ENCODE results near the gene DDX42. TPM values are rescaled to one million over a fixed set of nuclear protein-coding genes. Genes with fewer than 3 reads are reported as not detected.
"Not testable (repeated sequence)": the region's sequence is repeated elsewhere in the genome, so short reads cannot be mapped to it uniquely, and the experiment has no call there.

Gene DDX42
- total RNA-seq, 1 experiment from 2014 or later, result 64.8 TPM

DNA sequence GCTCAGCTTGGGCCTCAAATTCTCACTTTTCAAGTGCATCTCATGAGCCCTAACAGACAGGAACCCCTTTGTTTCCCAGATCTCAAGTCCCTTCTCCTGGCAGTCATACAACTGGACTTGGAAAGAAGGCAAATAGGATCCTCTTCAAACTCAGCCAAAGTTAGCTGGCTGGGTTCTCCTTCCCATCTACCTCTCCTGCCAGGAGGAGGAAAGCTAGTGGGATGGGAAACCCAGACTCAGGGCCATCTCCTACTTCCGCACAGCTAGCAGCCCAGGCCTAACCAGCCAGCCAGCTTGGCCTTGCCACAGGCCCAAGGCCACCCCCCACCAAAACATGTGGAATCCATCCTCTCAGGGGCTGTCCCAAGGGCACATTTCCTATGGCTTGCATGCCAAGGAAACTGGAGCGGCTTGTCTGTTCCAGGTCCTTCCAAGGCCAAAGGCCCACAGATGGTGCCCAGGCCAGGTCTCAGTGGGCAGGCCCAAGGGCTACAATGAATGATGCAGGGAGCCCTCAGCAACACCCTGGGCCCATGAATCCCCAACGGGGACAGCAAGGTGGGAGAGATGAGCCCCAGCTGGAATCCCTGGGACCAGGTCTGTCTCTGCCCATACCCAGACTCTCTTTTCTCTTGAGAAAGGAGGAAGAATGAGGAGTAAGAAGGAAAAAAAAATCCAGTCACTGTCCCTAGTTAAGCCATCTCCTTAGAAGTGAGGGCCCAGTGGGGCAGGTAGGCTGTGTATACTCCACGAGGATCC is 66.8 kb downstream of the DDX42 start:
- no peak for DNase-seq (ENCODE audit: low spot score)

DNA sequence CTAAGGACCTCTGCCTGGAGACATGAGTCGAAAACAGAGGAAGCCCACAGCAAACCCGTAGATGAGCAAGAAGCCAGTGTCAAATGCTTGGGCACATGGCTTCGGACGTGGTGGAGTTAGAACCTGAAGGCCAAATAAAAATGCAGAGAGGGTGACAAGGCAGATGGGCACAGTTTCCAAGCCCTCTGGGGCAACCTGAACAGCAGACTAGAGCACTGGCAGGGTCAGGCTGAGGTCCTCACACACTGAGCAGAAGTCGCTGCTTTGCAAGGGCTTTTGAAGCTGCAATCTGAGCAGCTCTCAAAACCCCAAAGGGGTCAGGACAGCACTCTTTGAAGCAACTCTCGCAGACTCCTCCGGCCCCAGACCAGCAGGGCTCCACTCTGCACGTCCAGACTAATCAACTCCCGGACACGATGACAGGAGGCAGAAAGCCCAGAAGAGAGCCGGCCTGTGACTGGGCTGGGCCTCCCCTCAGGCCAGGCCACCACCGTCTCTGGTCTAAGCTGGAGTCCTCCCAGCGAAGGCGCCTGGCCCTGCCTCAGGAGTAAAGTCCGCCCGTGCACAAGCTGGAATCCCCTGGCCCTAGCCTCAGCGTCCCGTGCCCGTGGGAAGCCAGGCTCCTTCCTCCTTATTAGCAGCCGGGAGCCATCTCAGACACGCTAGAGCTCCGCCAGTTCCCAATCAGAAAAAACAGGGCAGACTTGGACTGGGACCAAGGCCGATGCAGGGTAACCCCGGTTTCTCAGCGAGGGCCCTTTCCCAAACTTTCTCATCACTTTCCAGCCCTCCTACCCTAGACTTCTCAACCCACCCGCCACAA is 67.6 kb downstream of the DDX42 start:
- DNase-seq (ENCODE audit: low spot score), result peak; percentile 16

DNA sequence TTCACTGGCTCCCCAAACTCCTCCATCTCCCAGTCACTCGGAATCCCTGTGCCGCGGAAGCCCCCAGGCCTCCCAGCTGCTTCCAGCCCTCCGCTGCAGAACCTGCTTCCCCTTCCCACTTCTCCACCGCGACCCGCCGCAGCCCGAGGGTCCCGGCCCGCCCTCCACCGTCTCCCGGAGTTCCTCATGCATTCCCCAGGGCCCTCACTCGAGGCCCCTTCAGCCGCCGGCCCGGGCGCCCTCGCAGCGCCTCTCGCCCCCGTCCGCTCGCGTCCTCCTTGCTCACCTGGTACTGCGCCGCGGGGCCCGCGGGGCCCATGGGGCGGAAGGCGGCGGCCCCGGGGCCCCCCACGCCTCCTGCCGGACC is 68.2 kb downstream of the DDX42 start:
- no peak for DNase-seq (ENCODE audit: low spot score)

DNA sequence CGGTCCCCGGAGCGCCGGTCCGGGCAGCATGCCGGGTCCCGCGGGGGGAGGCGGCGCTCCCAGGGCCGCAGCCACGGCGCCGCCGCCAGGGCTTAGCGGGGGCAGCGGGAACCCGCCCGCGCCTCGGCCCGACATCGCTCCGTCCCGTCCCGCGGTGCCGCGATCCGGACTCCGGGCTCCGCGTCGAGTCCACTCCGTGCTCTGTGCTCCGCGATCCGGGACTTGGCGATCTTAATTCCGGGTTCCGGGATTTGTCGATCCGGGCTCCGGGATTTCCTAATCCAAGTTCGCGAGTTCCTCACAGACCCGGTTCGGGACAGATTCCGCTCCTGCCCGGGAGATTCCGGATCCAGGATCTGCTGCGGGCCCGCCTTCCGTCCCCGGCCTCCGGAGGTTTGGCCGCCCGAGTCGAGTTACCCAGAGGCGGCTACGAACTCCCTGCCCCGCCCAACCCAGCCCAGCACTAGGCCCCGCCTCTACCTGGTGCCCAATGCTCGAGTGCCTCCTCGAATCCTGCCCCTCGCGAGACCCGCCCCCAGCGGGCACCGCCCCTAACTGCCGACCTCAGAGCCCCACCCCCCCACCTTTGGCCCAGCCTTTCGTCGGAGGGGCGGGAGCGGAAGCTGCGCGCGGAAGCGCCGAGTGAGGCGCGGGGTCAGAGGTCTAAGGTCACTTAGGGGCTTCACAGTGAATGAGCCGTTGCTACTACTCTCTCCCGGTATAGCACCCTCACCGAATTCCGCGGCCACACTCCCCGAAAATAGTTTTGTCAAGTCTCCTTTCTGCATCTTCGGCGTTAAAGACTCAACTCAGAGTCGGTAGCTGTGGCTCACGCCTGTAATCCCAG is 68.8 kb downstream of the DDX42 start, which contains the start of gene SMARCD2:
SMARCD2 (minus strand) TSS at position 146 of the 847 bp plus-strand sequence; CDS start at position 135, 11 bp downstream.
- DNase-seq (ENCODE audit: low spot score), result peak; percentile 97

DNA sequence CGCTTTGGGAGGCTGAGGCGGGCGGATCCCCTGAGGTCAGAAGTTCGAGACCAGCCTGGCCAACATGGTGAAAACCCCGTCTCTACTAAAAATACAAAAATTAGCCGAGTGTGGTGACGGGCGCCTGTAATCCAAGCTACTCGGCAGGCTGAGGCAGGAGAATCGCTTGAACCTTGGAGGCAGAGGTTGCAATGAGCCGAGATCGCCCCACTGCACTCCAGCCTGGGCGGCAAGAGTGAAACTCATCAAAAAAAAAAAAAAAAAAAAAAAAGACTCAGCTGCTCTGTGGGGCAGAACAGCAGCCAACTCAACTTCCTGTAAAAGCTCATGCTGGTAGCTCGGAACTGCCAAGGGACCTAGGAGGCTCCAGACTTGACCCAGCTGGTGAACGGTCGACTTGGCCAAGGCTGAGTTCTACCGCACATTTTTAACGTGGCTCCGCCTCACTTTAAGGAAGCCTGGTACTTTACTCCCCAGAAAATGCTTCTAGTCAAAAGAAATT is 69.5 kb downstream of the DDX42 start:
- peak; percentile 38 for DNase-seq (ENCODE audit: low spot score)

DNA sequence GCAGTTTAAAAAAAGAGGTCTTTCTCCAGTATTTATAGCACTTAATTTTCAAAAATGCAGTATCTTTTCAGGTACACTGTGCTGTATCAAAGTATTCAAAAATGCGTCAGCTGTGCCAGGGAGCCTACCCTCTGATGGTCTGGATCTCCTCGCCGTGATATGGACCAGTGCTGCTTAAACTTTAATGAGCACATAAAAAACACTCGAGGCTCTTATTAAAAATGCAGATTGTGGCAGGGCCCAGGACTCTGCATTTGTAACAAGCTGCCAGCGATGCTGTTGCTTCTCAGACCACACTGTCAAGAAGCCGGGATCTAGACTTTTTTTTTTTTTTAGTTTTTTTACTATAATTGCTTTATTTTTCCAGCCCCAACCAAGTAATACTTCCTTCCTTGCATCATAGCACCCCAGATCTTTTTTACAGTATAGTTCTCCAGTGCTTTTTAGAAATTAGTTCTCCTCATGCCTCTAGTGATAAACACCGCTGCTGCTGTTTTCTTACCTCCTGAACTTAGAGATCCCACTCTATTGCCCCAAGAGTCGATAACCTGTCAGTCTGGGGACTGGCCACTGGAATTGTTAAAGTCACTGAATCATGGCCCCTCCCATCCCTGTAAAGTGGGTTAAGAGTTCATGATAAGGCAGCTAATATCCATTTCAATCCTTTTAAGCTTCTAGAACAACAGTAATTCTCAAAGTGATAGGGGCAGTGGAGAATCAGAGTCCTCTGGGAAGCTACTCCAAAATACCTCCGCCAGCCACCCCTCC is 70.1 kb downstream of the DDX42 start:
- DNase-seq (ENCODE audit: low spot score), result no peak

DNA sequence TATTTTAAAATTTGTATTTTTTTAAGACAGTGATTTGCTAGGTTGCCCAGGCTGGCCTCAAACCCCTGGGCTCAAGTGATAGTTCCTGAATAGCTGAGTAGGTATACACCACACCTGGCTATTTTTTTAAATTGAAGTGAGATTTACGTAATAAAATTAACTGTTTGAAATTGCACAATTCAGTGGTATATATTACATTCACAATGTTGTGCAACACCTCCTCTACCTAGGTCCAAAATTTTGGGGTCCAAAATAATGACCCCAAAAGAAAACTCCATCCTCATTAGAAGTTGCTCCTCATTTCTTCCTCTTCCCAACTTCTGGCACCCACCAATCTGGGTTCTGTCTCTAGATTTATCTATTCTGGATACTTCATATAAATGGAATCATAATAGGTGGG is 71.5 kb downstream of the DDX42 start:
- no peak for DNase-seq (ENCODE audit: low spot score)

DNA sequence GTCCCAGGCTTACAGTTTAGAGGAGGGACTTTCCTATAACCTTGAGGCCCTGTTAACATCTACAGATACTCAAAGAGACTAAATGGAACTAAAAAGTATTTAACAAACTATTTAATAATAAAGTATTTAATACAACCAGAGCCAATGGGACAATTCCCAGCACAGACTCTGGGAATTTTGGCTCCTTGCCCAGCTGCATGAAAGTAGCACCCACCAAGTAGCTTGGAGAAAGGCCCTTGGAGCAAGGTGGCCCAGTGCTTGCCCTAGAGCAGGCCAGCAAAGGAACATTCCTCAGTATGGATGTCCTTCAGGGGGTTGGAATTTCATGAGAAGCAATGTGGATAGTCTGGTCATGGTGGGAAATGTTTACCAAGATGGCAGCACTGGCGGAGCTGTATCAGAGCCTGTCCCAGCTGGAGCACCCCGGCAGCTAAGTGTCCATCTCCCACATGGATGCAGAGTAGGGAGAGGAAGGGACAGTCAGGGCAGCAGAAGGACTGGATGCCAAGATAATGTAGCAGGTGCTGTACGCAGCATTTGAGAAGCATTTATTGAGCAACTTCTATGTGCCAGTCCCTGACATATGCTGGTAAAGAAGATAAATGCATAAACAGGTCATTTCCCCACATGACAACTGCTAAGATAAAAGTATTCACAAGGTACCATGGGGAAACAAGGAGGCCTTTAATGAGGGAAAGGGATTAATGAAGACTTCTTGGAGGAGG is 73.7 kb downstream of the DDX42 start:
- DNase-seq (ENCODE audit: low spot score), result no peak

DNA sequence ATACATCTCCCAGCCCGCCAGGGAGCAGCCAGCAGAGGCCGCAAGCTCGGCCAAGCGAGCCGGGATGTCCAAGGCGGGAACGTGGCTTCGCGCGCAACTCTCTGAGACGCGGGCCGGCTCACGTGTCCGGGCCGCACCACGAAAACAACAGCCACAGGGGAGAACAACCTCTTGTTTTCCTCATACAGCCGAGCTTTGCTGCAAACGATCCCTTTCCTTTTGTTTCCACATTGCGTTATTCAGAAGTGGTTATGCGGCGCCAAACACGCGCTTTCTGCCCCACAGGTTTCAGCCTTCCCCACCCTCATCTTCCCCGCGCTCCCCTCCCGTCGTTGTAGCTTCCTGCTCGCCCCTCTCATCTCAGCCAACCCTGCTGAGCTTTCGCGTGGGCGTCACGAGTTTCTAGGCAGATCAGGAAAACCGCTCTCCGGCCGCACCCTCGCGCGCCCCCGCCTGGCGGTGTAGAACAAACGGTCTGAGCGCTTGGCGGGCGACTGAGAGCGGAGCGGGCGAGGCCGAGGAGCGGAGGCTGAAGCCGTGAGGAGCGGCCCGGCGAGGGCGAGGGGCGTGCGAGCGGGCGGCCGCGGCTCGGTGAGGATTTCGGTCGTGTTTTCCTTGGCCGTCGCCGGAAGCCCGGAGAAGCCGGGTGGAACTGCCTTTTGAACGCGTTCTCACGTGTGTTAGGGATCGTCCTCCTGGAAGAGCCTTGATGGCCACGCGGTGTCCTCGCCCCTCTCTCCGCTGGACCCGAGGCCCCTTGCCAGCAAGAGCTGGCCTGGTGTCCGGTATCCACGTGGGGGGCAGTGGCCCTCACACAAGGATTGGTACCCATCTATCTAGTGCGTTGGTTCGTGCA is 75.1 kb downstream of the DDX42 start:
- DNase-seq (ENCODE audit: low spot score), result no peak

DNA sequence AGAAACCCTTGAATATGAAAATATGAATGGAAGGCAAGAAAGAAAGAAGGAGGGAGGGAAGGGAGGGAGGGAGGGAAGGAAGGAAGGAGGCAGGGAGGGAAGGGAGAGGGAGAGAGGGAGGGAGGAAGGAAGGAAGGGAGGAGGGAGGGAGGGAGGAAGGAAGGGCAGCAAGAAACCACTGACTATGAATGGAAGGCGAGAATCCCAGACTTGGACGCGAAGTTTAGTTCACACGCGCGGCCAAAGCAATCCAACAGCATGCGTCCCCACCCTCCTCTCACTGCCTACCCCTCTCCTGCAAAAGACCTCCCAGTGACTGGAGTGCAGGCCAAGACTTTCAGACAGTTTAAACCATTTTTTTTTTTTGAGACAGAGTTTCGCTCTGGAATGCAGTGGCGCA is 76.4 kb downstream of the DDX42 start:
- no peak for DNase-seq (ENCODE audit: low spot score)

DNA sequence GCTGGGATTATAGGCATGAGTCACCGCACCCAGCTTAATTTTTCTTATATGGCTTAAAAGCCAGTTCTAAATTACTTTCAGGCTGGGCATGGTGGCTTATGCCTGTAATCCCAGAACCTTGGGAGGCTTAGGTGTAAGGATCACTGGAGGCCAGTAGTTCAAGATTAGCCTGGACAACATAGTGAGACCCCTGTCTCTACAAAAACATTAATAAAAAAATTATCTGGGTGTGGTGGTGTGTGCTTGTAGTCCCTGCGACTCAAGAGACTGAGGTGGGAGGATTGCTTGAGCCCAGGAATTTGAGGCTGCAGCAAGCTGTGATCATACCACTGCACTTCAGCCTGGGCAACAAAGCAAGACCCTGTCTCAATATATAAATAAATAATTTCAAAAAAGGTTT is 79.3 kb downstream of the DDX42 start:
- no peak for DNase-seq (ENCODE audit: low spot score)

DNA sequence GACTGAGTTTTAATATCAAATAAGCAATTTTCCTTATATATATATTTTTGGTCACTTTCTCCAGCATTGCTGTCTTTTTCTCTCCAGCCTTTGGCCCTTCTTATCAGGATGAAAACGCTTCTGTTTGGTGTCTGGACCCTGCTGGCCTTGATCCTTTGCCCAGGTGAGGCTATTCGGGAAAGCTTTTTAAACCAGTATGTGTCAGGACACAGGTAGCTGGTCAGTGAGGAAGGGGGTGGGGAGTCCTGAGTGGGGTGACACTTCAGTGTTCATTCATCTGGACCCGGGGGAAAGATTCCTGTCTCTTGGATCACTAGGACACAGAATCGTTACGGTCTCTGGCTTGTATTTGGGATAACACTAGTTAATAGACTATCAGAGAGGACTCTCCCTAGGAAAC is 80.7 kb downstream of the DDX42 start:
- no peak for DNase-seq (ENCODE audit: low spot score)

DNA sequence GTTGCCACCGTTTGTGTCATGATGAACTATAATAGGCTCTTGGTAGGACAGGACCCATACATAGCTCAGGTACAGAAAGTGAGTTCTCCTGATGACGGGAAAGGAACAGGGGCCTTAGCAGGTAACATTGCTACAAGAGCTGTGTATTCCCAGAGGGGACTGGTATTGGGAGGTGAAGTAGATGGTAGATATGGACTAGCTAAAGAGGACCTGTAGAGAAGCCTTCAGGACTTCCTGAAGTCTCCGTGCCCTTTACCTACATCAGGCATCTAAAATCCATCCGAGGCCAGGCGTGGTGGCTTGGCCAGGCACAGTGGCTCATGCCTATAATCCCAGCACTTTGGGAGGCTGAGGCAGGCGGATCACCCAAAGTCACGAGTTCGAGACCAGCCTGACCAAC is 81.2 kb downstream of the DDX42 start:
- DNase-seq (ENCODE audit: low spot score), result no peak

DNA sequence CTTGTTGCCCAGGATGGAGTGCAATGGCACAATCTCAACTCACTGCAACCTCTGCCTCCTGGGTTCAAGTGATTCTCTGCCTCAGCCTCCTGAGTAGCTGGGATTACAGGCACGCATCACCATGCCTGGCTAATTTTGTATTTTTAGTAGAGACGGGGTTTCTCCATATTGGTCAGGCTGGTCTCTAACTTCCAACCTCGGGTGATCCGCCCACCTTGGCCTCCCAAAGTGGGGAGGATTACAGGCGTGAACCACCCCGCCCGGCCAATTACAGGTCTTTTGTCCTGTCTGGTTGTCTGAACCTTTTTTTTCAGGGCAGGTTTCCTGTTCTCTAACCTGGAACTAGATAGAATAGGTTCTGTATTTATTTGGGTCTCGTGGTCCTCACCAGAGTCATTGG is 82.5 kb downstream of the DDX42 start:
- DNase-seq (ENCODE audit: low spot score), result not testable (repeated sequence)

DNA sequence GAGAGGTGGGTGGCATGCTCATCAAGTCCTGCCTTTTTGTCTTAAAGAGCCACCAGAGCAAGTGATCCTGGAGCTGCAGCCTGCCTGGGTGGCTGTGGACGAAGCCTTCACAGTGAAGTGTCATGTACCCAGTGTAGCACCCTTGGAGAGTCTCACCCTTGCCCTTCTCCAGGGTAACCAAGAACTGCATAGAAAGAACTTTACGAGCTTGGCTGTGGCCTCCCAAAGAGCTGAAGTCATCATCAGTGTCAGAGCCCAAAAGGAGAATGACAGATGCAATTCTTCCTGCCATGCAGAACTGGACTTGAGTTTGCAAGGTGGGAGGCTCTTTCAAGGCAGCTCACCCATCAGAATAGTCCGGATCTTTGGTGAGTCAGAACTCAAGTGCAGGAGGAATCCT is 85.3 kb downstream of the DDX42 start:
- no peak for DNase-seq (ENCODE audit: low spot score)

DNA sequence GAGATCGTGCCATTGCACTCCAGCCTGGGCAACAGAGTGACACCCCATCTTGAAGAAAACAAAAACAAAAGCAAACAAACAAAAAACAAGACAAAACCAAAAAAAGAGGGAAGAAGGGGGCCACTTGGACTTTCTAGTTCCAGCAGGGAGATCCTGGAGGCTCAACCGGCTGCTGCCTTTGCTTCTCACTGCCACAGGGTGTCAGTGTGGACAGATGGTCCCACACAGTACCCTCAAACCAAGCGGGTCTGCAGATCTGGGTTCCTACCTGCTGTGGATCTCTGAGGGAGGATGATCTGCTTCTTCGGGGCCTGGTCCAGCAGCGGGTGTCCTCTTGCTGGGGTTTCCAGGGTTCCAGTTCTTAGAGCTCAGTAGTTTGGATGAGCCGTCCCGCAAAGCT is 92.7 kb downstream of the DDX42 start:
- DNase-seq (ENCODE audit: low spot score), result not testable (repeated sequence)

Measured in A172 (cell line).